B cell (primary cell): ENCODE data around the gene EHMT2. TPM values are rescaled to one million over a fixed set of nuclear protein-coding genes. Genes with fewer than 3 reads are reported as not detected.

Experiments
- ATAC-seq: fragments of 200-7000 bp; cut with Tn5 transposase; one replicate; pipeline ENCODE4 v1.10.0; 2021; ENCODE audit warnings: low read depth, mild to moderate bottlenecking, moderate number of reproducible peaks, moderate library complexity
- CTCF ChIA-PET: fragments of 350-600 bp; sonication (Branson Sonifier 250); formaldehyde crosslinking; loops from one replicate; lab custom pipeline; 2021; ENCODE audit warnings: antibody characterized with exemption, inconsistent platforms; lab: Charles Lee
- POLR2A ChIA-PET: fragments of 350-600 bp; sonication (Branson Sonifier 250); formaldehyde crosslinking; loops from one replicate; lab custom pipeline; 2021; ENCODE audit warnings: antibody characterized with exemption; lab: Charles Lee
- DNase-seq: peaks from one replicate; pipeline ENCODE4 v3.0.0; 2013
- H2AFZ ChIP-seq: 2 replicates; pipeline ENCODE4 v1.6.1; 2012; ENCODE audit warnings: mild to moderate bottlenecking, low read depth, low read length; ENCODE audit not compliant: insufficient read depth, poor library complexity, severe bottlenecking
- H3K27ac ChIP-seq, 2 donors: 1 replicate in 1 of 2; 2 replicates in 1 of 2; pipeline ENCODE4 v1.5.1; 2012 to 2013; ENCODE audit warnings: low read length in 2 of 2, mild to moderate bottlenecking in 2 of 2, moderate library complexity in 1 of 2
- H3K27me3 ChIP-seq, 4 experiments: fragments of 200-600 bp in 1 of 4; sonication (generic) in 1 of 4; replicated peaks in 1 of 4; 1 replicate in 2 of 4; 2 replicates in 2 of 4; pipeline versions ENCODE4 v1.6.1 to v1.7.0; 2013 to 2016; ENCODE audit warnings: low read length in 3 of 4, mild to moderate bottlenecking in 2 of 4, mixed read lengths in 1 of 4, moderate library complexity in 1 of 4; ENCODE audit not compliant: insufficient read depth in 4 of 4, control insufficient read depth in 3 of 4; ENCODE audit errors: control extremely low read depth in 1 of 4
- H3K36me3 ChIP-seq, 2 experiments: replicated peaks in 1 of 2; 1 replicate in 1 of 2; 2 replicates in 1 of 2; pipeline versions ENCODE4 v1.6.1 to v1.7.1; 2013; ENCODE audit warnings: low read length in 1 of 2; ENCODE audit not compliant: insufficient read depth in 2 of 2, control insufficient read depth in 1 of 2; ENCODE audit errors: control extremely low read depth in 1 of 2, extremely low read depth in 1 of 2
- H3K4me1 ChIP-seq, 2 donors: fragments of 200-600 bp in 1 of 2; sonication (generic) in 1 of 2; 1 replicate in 1 of 2; 2 replicates in 1 of 2; pipeline versions ENCODE4 v1.5.1 to v1.6.1; 2013 to 2017; ENCODE audit warnings: low read length in 2 of 2; ENCODE audit not compliant: control insufficient read depth in 2 of 2, insufficient read depth in 2 of 2
- H3K4me2 ChIP-seq: replicated peaks from 2 replicates; pipeline ENCODE3; 2012; ENCODE audit warnings: mild to moderate bottlenecking, low read depth, low read length; ENCODE audit not compliant: poor library complexity, severe bottlenecking
- H3K4me3 ChIP-seq, 5 experiments: fragments of 200-600 bp in 1 of 5; sonication (generic) in 1 of 5; 1 replicate in 3 of 5; 2 replicates in 2 of 5; pipeline versions ENCODE4 v1.5.1 to v1.7.0; 2011 to 2016; ENCODE audit warnings: low read length in 4 of 5, mild to moderate bottlenecking in 4 of 5, low read depth in 2 of 5, control low read depth in 1 of 5, moderate library complexity in 1 of 5; ENCODE audit not compliant: insufficient read depth in 1 of 5; ENCODE audit errors: control extremely low read depth in 1 of 5, extremely low read depth in 1 of 5
- H3K79me2 ChIP-seq: fragments of 200-600 bp; sonication (generic); one replicate; pipeline ENCODE4 v1.6.0; 2016; ENCODE audit warnings: low read length; ENCODE audit not compliant: control insufficient read depth, insufficient read depth
- H3K9ac ChIP-seq: fragments of 200-600 bp; sonication (generic); 2 replicates; pipeline ENCODE4 v1.6.1; 2017; ENCODE audit warnings: mild to moderate bottlenecking, low read length, moderate library complexity
- H3K9me3 ChIP-seq, 3 donors: one replicate each; pipeline versions ENCODE4 v1.6.1 to v1.7.1; 2013; ENCODE audit warnings: low read length in 2 of 3; ENCODE audit not compliant: control insufficient read depth in 2 of 3, insufficient read depth in 1 of 3; ENCODE audit errors: control extremely low read depth in 1 of 3
- H4K20me1 ChIP-seq: 2 replicates; pipeline ENCODE4 v1.6.0; 2012; ENCODE audit warnings: mild to moderate bottlenecking, low read length; ENCODE audit not compliant: insufficient read depth, control insufficient read depth, poor library complexity, severe bottlenecking
- H3K27ac Mint-ChIP-seq: one replicate; pipeline ENCODE4 v1.8.0; 2021; ENCODE audit warnings: mixed read lengths
- H3K27me3 Mint-ChIP-seq: one replicate; pipeline ENCODE4 v1.8.0; 2021; ENCODE audit warnings: mixed read lengths
- H3K4me1 Mint-ChIP-seq: one replicate; pipeline ENCODE4 v1.8.0; 2021; ENCODE audit warnings: mixed read lengths
- H3K4me3 Mint-ChIP-seq: one replicate; pipeline ENCODE4 v1.8.0; 2021; ENCODE audit warnings: mixed read lengths
- H3K9me3 Mint-ChIP-seq: one replicate; pipeline ENCODE4 v1.8.0; 2022; ENCODE audit warnings: mixed read lengths; ENCODE audit not compliant: insufficient read depth
- CTCF ChIP-seq: fragments of 200-600 bp; IDR thresholded peaks from one replicate; pipeline ENCODE4 v1.8.0; 2022; ENCODE audit warnings: antibody characterized with exemption, mild to moderate bottlenecking
- EZH2 ChIP-seq: IDR thresholded peaks from 2 replicates; pipeline ENCODE4 v1.6.1; 2012; ENCODE audit warnings: borderline replicate concordance, low read depth, mild to moderate bottlenecking, moderate library complexity, low read length; ENCODE audit not compliant: insufficient read depth, poor library complexity, severe bottlenecking
- whole genome bisulfite sequencing: methylation state at CpG from one replicate; pipeline ENCODE4 v1.1.5; 2013; ENCODE audit warnings: missing lambda C conversion rate; ENCODE audit not compliant: insufficient coverage; 5-methylcytosine and 5-hydroxymethylcytosine counted together
- intact Hi-C: fragments of 100-400 bp; cut with micrococcal nuclease; formaldehyde crosslinking; loops from one replicate; pipeline ENCODE4 v1.10.0; 2022
- polyA plus RNA-seq: library from polyadenylated mRNA; depleted of rRNA; stranded (reverse); fragments of >200 nt; gene quantifications from 2 replicates; pipeline ENCODE4 v1.2.3, GENCODE V29; 2012
- total RNA-seq, 2 donors: library from RNA; stranded (reverse); fragments of 120-200 nt in 1 of 2; gene quantifications; 1 replicate in 1 of 2; 2 replicates in 1 of 2; pipeline versions ENCODE4 v1.2.3 to v1.2.4, GENCODE V29; 2013 to 2022

EHMT2 gene
- total and polyA plus RNA-seq, 2 donors (not counting 1 experiment from before 2014, with no cell fraction given): 86.1 to 108 TPM

GRCh38 chr6:31943742-31944141 is 46.2 kb upstream of the EHMT2 start:
- Mint-ChIP-seq H3K4me1 (no peaks in the 10 kb centered on the region), H3K27me3 (peaks cover 18% of the 10 kb centered on the region), H3K9me3 (no peaks in the 10 kb centered on the region), H3K27ac (no peak overlapping the region), H3K4me3 (no peak overlapping the region)
- WGBS: 89% methylated on average over 3 of the region's 3 CpGs
- no peak overlapping the region for H2AFZ ChIP-seq
- DNase-seq (no peak), ATAC-seq (no peak)
- intact Hi-C loops: no loop called here
- H3K4me2 ChIP-seq: no peak overlapping the region
- no peak for TF ChIP-seq CTCF
- no peak for TF ChIP-seq EZH2
- no peaks in the 10 kb centered on the region for H3K36me3 ChIP-seq
- no peaks in the 10 kb centered on the region for H3K4me1 ChIP-seq
- no peak overlapping the region for H3K4me3 ChIP-seq
- no peaks in the 10 kb centered on the region for H3K9me3 ChIP-seq
- CTCF ChIA-PET: interaction anchor here (3.2 kb wide), 1 partner anchor 9 kb away, joined by 11 read pairs; no protein-coding TSS in a partner anchor
- H3K79me2 ChIP-seq: no peaks in the 10 kb centered on the region
- peaks cover 0 to 26% (median 5%) of the 10 kb centered on the region in 4 experiments for H3K27me3 ChIP-seq
- no peaks in the 10 kb centered on the region for H4K20me1 ChIP-seq
- H3K9ac ChIP-seq: no peak overlapping the region
- POLR2A ChIA-PET: no interaction called here
- no peak overlapping the region for H3K27ac ChIP-seq

GRCh38 chr6:31940256-31940664 is 42.8 kb upstream of the EHMT2 start:
- Histone ChIP-seq H3K36me3 (no peaks in the 10 kb centered on the region), H2AFZ (no peak overlapping the region), H3K4me2 (no peak overlapping the region), H3K9ac (no peak overlapping the region), H3K27me3 (peaks cover 0 to 22% (median 5%) of the 10 kb centered on the region in 4 experiments), H3K4me3 (no peak overlapping the region), H3K79me2 (no peaks in the 10 kb centered on the region), H3K4me1 (no peaks in the 10 kb centered on the region), H4K20me1 (no peaks in the 10 kb centered on the region), H3K27ac (no peak overlapping the region), H3K9me3 (no peaks in the 10 kb centered on the region)
- Mint-ChIP-seq H3K9me3 (no peaks in the 10 kb centered on the region), H3K4me3 (no peak overlapping the region), H3K27me3 (peaks cover 13% of the 10 kb centered on the region), H3K4me1 (no peaks in the 10 kb centered on the region), H3K27ac (no peak overlapping the region)
- DNase-seq (no peak), ATAC-seq (no peak)
- ChIA-PET CTCF (no interaction called here), POLR2A (no interaction called here)
- intact Hi-C loops: no loop called here
- no peak for TF ChIP-seq EZH2
- TF ChIP-seq CTCF: no peak
- WGBS: 11% methylated on average over 6 of the region's 6 CpGs
